GM19035 (cell line): ENCODE results near the gene ELF4.
A peak's percentile ranks its signal among the peaks of the same experiment; 100 is the strongest.

Experiments used
- ATAC-seq: cut with Tn5 transposase; IDR thresholded peaks from one replicate; pipeline ENCODE4 v1.9.1; 2021; ENCODE audit not compliant: unreplicated experiment

ELF4 gene

DNA sequence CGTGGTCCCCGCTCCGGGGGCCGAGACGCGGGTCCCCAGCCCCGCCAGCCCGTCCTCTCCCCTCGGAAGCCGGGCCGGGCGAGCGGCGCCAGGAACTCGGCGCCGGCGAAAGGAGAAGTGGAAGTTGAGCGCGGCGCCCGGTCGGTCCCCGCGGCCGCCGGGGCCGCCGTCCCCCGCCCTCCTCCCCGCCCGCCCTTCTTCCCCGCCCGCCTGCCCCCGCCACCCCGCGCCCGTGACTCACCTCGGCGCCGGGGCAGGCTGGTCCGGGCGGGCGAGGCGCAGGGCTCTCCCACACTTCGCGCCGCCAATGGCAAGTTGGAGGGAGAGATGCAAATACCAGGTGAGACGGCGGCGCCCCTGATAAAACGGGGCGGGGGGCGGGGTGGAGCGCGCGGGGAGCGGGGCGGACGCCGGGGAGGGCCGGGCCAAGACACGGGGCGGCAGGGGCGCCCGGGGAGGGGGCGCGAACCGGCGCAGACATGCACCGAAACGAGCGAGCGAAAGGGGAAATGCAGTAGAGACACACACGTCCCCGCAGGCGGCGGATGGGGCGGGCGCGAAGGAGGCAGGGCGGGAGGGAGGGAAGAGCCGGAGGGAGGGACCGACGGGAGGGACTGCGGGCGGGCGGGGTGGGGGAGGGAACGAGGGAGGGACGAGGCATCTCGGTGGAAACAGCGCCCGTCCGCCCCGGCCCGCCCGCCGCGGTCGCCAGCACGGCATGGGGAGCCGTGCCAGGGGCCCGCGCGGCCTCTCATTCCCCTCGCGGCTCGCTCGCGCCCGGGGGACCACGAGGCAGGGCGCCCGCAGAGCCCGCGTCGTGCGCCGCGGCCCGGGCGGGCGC lies at the start of gene ELF4:
ELF4 (minus strand) TSS at position 119 of the 841 bp plus-strand sequence. CDS start 29,167 bp downstream, outside the sequence.
- peak; percentile 44 for ATAC-seq

DNA sequence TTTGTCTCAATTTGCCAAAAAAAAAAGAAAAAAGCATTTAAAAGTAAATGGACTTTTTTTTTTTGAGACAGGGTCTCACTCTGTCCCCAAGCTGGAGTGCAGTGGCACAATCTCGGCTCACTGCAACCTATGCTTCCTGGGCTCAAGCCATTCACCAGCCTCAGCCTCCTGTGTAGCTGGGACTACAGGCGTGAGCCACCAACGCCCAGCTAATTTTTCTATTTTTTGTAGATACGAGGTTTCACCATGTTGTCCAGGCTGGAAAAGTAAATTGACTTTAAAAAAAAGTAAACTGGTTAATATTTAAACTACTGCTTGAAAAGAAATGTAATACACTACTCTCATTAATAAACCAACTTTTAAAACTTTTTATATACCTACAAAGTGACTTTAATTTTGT lies 49.5 kb upstream of the ELF4 start:
- ATAC-seq: no peak

DNA sequence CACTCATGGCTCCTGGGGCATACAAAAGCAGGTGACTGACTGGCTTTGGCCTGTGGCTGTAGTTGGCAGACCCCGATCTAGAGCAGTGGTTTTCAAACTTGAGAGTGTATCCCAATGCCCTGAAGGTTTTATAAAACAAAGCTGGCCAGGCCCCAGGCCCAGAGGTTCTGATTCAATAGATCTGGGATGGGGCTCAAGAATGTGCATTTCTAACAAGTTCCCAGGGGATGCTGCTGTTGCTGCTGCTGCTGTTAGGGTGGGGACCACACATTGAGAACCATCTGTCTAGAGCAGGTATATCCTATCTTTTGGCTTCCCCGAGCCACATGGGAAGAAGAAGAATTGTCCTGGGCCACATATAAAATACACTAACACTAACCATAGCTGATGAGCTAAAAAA lies 48.0 kb upstream of the ELF4 start:
- ATAC-seq: no peak

DNA sequence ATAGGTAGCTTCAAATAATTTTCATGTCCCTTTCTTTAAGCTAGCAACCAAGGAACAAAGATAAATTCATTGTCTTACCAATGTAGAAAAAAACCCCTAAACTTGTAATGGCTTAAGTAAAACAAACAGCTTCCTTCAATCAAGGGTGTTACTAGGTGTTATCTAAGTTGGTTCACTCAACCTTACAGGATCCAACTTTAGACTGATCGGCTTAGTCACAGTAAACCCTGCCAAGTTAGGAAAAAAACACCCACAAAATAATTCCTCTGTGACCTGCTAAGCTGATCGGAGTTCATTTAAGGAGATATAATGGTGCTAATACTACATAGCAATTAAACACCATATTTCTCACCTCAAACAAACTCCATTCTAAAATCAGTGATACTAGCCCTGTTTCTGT lies 45.3 kb upstream of the ELF4 start:
- ATAC-seq: no peak

DNA sequence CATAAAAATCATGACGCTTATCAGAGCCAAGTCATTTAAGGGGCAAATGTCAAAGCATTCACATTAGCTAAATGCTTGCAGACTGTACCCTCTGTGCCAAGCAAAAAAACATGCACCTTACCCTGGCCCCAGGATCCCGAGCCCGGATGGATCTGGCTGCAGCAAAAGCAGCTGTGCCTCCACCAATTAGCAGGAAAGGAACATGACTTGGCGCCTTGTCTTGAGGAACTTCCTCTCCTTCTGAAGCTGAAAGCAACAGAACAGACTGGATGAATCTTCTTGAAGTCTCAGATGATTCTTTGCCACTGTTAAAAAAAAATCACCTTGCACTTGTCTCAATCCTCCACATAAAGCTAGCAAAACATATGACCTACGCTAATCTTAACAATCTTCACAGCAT lies 37.3 kb upstream of the ELF4 start:
- no peak for ATAC-seq

DNA sequence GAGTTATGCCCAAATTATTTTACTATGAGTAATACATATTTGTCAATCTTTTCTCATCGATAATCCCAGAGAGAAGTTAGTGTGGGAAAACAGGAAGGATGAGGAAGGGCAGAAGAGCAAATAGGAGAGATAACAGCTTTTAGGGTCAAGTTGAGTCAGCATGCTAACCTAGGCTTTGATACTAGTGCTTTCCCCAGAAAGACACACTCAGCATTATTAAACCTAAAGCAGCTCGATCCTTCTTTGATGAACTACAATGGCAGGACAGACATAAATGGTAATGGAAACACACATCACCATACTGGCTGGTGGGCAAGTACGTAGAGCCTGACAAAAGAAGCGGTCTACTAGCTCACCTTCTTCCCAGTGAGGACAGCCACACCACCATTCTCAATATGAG lies 34.8 kb upstream of the ELF4 start:
- ATAC-seq: no peak

DNA sequence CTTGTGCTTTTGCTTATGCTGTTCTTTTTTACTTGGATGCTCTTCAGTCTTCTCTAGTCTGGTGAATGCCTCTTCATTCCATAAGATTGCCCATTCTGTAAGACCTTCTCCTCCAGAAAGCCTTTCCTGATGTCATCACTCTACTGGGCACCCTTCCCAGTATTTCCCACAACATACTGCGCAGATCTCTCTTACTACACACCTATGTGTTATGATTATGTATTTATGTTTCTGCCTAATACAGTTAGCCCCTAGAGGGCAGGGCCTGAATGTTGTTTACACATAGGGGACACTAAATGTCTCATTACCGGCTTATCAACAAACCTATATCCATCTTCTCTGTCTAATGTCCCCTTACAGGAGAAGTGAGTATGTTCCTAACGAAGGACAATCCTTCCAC lies 34.2 kb upstream of the ELF4 start:
- no peak for ATAC-seq

DNA sequence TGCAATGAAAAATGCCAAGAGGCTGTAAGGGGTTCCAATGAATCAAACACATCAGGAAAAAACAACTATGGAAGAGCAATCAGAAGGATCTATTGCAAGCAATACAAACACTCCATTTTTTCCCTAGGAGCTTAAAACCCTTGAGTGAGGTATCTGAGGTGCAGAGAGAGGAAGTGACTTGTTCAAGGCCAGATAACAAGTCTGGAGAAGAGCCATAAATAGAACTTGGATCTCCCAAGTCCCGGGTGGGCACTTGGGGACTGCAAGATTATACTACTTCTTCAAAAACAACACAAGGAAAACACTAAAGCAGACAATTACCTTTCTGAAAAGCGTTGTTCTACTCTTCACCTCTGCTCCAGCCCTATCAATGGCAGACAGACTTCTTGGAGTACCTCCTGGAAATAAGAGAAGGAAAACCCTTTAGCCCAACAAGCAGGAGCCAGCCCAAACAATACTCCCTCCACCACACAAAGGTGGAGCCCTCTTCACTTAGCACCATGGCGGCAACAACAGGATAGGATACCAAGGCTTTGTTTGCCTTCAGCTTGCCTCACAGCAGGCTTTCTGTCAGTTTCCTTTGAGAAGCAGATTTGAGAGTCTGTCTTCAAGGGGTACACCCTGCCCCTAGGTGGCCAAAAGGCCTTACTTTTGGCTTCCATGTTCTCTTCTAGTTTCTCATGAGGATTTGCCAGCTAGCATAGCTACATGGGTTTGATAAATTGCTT lies 29.3 kb upstream of the ELF4 start:
- ATAC-seq: no peak

DNA sequence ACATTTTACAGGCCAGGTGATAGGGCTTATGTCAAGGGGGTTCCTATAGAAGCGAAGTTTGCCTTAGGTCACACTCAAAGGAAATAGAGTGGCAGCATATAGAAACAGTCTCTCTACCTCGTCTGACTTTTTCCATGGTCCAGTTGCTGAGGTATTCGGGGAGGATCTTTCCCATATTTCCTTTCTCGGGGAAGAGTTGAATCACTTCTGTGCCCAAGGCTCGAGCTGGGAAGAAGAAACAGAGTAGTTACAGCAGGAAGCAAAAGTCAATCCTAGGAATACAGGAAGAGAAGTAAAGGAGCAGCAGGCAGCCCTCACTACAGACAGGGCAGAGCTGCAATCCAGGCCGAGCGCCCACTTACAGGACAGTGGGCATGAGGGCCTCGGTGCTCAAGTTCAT lies 26.7 kb upstream of the ELF4 start:
- no peak for ATAC-seq

DNA sequence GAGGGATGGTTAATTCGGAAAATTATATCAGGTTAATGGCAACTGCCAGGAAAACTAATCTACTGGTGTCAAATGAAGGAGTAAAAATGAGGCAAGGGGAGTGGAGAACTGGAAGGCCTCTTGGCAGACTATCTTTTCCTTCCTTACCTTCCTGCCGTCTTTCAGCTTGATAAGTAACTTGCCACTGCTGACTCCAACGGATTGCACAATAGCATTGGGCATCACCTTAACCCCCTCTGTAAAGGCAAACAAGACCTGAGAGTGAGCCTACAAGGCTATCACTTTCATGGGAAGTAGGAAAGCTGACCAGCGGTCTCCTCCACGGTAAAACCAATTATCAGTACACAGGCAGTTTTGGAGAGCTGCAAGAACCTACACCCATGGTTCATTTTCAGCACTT lies 26.2 kb upstream of the ELF4 start:
- no peak for ATAC-seq

DNA sequence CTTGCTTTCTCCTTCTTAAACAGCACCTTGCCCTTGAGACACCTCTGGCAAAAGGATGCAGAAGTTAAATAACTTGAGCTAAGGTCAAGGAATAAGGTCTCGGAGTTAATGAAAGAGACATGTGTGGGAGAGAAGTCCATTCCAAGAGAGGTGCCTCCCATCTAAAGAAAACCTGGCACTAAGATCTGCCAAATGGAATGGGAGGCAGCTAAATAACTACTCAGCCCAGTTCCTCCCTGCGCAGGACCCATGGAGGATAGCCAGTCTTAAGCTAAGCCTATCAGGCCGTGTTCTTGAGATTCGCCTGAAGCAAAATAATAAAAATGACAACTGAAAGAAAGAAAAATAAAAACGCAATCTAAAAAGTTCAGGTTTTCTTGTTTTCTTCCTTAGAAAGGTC lies 20.7 kb upstream of the ELF4 start:
- no peak for ATAC-seq

DNA sequence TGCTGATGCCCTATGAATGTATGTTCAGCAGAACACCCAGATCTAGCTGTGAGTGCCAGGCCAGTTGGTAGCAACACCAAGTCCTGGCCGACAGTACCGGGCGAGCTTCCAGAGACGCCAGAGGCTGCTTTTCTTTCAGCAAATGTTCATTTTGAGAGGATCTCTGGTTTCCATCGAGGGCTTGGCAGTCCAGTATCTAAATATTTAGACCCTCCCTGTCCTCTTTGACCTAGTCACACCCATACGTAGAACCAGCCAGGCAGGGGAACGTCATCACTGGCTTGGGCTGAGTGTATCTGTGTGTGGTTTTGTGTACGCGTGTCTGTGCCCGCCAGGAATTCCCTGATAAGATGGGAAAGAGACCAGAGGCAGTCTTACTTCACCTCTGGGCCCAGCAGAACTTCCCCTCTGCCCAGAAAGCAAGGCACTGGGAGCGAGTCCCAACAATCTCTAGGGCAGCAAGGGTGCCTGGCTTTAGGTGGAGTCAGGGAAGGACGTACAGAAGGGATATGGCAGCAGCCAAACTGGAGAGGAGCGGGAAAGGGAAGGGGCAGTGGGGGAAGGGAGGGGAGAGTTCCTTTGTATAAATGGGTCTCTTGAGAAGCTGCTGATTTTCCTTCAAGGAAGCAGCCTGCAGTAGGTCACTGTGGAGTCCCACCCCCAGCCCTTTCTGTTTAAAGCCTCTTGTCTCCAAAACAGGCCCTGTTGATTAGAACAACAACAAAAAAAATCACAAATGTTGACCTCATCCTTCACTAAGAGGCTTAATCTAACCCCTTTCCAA lies 15.0 kb upstream of the ELF4 start:
- ATAC-seq: no peak

DNA sequence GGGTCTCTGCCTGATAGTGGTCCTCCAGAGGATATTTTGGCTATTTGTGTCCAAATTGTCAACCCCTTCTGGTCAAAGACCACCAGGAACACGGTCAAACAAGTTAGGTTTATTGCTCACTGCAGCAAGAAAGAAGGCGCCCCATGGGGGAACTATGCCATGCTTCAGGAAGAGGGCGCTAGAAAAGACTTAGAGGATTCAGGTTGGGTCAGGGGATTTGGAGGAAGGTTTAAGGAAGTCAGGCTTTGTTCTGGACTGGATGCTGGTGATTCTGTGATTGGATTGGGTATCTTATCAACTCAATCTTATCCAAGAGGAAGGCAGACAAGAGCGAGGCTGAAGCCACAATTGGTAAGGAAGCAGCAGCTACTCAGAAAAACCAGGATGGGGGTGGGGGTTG lies 14.3 kb upstream of the ELF4 start:
- ATAC-seq: no peak

DNA sequence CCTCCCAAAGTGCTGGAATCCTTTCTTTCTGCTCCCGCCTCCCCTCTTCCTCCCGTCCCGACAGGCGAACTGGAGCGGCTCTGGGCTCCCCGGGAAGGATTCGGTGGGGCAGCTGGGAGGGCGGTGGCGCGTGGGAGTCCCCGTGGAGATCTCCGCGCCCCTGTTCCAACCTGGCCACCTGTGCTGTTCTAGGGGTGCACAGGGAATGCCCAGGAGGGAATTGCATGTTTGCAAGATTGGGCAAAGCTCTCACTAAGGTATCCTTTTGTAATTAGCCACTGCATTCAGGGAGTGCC lies 11.2 kb upstream of the ELF4 start:
- ATAC-seq: no peak

DNA sequence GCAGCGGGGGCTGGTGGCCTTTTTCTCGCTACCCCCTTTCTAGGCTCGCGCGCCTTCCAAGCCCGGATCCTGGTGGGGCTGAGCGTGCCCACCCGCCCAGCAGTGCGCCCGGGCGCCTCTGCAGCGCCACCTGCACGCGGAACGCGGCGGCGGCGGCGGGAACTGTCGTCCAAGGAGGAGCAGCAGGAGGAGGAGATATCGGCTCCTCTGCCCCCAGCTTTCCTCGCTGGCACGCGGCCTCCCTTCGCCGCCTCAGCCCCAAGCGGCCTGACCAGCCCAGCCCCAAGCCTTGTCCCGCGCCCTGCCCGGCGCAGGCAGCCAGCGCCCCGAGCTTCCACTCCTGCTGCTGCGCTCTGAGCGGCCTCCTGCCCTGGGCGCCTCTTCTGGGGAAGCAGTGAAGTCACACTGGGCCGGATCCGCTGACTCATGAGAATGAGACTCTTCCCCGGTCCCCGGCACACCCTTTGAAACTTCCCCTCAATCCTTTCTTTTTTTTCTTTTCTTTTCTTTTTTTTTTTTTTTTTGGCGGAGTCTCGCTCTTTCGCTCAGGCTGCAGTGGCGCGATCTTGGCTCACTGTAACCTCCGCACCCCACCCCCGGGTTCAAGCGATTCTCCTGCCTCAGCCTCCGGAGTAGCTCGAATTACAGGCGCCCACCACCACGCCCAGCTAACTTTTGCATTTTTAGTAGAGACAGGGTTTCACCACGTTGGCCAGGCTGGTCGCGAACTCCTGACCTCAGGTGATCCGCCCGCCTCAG lies 10.6 kb upstream of the ELF4 start:
- ATAC-seq: peak; percentile 74

DNA sequence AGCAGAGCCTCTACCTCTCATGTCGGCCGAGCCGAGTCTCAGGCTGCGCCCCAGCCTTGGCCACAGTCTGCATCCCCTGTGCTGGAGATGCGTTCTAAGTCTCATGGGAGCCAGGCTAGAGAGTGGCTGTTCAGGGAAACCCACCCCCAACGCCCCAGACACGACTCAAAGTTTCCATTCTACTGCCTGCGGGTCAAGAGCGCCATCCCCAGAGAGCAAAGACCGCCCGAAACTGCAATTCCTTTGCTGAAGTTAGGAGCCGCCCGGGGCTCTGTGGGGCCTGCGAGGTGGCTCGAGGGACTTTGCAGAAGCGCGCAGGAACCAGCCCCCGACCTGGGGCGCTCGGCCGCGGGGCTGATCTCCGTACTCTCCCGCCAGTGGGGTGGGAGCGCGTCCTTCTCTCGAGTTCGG lies 10.0 kb upstream of the ELF4 start:
- ATAC-seq: peak; percentile 38

DNA sequence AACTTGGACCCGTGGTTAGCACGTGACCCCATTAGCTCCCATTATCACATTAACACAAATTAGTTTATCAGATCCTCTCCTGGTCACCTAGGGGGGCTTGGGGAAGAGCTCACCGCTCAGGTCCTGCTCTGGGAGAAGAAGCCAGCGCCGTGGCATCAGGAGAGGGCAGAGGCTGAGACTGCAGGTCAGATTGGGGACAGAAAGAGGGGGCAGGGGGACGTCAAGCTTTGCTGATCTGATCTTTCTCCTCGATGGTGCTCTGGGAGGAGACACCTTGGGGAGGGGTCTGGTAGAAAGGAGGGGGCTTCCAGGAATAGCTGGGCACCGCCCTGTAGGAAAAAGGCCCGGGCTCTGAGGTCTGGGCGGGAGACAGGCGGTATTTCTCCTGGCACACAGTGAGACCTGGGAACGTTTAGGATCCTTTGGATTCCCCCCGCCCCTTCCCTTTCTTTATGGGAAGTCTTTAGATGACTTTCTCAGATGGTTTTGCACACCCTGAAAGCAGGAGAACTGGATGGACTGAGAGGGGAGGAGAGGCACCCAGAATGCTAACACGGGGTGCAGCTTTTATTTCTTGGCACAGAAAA lies 9.1 kb upstream of the ELF4 start:
- no peak for ATAC-seq

DNA sequence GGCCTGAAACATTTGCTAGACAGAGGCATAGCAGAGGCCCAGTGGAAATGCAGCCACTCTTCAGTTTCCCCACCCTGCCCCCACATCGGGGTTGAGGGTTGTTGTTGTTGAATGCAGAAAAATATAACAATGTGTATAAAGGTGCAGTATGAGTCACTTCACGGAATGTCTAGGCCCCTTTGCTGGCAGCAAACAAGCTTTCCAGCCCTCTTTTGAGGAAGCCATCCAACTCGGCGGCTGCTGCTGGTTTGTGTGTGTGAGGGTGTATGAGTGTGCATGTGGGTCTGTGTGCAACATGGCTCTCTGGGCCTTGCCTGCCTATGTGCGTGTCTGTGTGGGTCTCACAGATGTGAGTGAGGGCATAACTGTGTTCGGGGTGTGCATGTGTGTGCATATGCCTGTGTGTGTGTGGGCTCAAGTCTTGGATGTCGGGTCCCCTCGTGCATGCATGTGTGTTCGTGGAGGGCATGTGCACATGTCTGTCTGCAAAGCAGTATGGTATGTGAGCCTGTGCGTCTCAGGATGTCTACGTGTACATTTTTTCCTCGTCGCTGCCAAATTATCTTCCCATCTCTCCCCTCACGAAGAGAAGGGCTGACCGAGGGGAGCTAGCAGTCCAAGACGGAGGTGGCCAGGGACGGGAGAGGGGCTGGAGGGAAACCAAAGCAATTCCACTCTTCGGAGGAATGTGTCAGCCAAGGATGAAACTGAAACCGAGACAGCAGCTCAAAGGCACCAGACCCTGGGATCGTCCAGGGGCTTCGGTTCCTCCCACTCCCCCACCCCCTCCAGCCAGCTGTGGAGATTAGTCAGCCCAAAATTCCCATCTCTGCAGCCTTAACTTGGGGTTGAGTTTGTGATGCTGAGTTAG lies 8.4 kb upstream of the ELF4 start:
- ATAC-seq: no peak

DNA sequence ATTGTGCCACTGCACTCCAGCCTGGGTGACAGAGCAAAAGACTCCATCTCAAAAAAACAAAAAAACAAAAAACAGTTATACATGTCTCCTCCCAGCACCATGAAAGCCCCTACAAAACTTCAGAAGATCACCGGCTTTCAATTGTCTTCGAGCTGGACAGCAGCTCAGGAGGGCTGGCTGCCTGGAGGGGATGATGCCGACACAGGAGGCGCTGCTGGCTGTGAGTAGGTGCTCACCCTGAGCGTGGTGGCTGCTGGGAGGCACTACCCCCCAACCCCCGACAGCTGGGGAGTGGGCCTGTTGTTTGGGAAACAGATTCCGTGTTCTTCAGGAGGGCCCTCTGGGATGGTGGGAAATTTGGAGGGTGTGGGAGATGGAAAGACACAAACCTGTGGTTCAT lies 6.9 kb upstream of the ELF4 start:
- no peak for ATAC-seq
